Fibroblast of lung (primary cell): ENCODE measurements around the gene NFAM1.

Experiments
- EZH2 ChIP-seq: IDR thresholded peaks from 2 replicates; pipeline ENCODE4 v1.5.1; 2012; ENCODE audit warnings: low read length, control low read depth, mild to moderate bottlenecking; ENCODE audit errors: missing control alignments
- TF ChIP-seq, protein P1 (sequence below), 2 donors: IDR thresholded peaks in 1 of 2; conservative IDR thresholded peaks in 1 of 2; 1 replicate in 1 of 2; 2 replicates in 1 of 2; pipeline ENCODE4 v1.5.1; 2011 to 2012; ENCODE audit warnings: low read length in 2 of 2, control low read depth in 1 of 2, inconsistent platforms in 1 of 2, low read depth in 1 of 2, mild to moderate bottlenecking in 1 of 2

GRCh38 chr22:42387631-42388030 lies 44.6 kb downstream of the NFAM1 start:
- TF ChIP-seq, protein P1, sequence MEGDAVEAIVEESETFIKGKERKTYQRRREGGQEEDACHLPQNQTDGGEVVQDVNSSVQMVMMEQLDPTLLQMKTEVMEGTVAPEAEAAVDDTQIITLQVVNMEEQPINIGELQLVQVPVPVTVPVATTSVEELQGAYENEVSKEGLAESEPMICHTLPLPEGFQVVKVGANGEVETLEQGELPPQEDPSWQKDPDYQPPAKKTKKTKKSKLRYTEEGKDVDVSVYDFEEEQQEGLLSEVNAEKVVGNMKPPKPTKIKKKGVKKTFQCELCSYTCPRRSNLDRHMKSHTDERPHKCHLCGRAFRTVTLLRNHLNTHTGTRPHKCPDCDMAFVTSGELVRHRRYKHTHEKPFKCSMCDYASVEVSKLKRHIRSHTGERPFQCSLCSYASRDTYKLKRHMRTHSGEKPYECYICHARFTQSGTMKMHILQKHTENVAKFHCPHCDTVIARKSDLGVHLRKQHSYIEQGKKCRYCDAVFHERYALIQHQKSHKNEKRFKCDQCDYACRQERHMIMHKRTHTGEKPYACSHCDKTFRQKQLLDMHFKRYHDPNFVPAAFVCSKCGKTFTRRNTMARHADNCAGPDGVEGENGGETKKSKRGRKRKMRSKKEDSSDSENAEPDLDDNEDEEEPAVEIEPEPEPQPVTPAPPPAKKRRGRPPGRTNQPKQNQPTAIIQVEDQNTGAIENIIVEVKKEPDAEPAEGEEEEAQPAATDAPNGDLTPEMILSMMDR (conservative IDR thresholded peaks at IDR 0.05 in 1 of 2, IDR thresholded peaks at IDR 0.05 in 1 of 2; ENCODE audit: low read depth in 1 of 2, low read length in 2 of 2), result no peak
- TF ChIP-seq EZH2, result no peak
